ENCODE measurements around the gene ZNRF1. TPM values are rescaled to one million over a fixed set of nuclear protein-coding genes. Genes with fewer than 3 reads are reported as not detected.

Gene ZNRF1
- total RNA-seq, 1 experiment from 2014 or later = 27.1 TPM

GRCh38 chr16:75107505-75107904 lies 108.7 kb downstream of the ZNRF1 start:
- BruUV-seq (replicated peaks) = no TSS peak
- Mint-ChIP-seq H3K36me3 (ENCODE audit: insufficient read depth, unreplicated experiment) (peaks cover 12% of the 10 kb centered on the region), H3K9me3 (ENCODE audit: low read depth, unreplicated experiment) (peaks cover 2% of the 10 kb centered on the region), H3K4me1 (ENCODE audit: low read depth, unreplicated experiment) (peaks cover 31% of the 10 kb centered on the region), H3K27ac (ENCODE audit: unreplicated experiment) (no peak overlapping the region), H3K27me3 (ENCODE audit: unreplicated experiment) (peaks cover 9% of the 10 kb centered on the region), H3K4me3 (ENCODE audit: low read depth, unreplicated experiment) (no peak overlapping the region)
- no peak for DNase-seq
- TF ChIP-seq CTCF (IDR thresholded peaks at IDR 0.05; ENCODE audit: unreplicated experiment) = no peak
- intact Hi-C loops (cut with micrococcal nuclease; ENCODE audit: unreplicated experiment) = no loop called here
- CTCF ChIA-PET = no interaction called here

GRCh38 chr16:75108792-75109731 lies 110.2 kb downstream of the ZNRF1 start:
- H3K27ac Mint-ChIP-seq (ENCODE audit: unreplicated experiment) = peak overlapping the region; percentile 68
- H3K4me1 Mint-ChIP-seq (ENCODE audit: low read depth, unreplicated experiment) = peaks cover 31% of the 10 kb centered on the region
- H3K4me3 Mint-ChIP-seq (ENCODE audit: low read depth, unreplicated experiment) = peak overlapping the region; percentile 19
- H3K36me3 Mint-ChIP-seq (ENCODE audit: insufficient read depth, unreplicated experiment) = peaks cover 12% of the 10 kb centered on the region
- intact Hi-C loops (cut with micrococcal nuclease; ENCODE audit: unreplicated experiment) = no loop called here
- peaks cover 1% of the 10 kb centered on the region for H3K9me3 Mint-ChIP-seq (ENCODE audit: low read depth, unreplicated experiment)
- no TSS peak for BruUV-seq (replicated peaks)
- peak; percentile 85 for DNase-seq
- CTCF ChIA-PET = interaction anchor here (0.6 to 4.4 kb wide), 6 partner anchors 12 to 366 kb away, joined by 3 to 125 read pairs (median 6); partner anchors contain the start of genes WDR59 and ZNRF1
- TF ChIP-seq CTCF (IDR thresholded peaks at IDR 0.05; ENCODE audit: unreplicated experiment) = no peak
- no peaks in the 10 kb centered on the region for H3K27me3 Mint-ChIP-seq (ENCODE audit: unreplicated experiment)

GRCh38 chr16:75109732-75110243 lies 111.0 kb downstream of the ZNRF1 start:
- DNase-seq = peak; percentile 50

More at GRCh38 chr16:75109732-75110243, 111.0 kb downstream of the ZNRF1 start:
- Mint-ChIP-seq H3K27me3 (ENCODE audit: unreplicated experiment) (no peaks in the 10 kb centered on the region), H3K27ac (ENCODE audit: unreplicated experiment) (peak overlapping the region; percentile 68), H3K4me3 (ENCODE audit: low read depth, unreplicated experiment) (peak overlapping the region; percentile 19), H3K9me3 (ENCODE audit: low read depth, unreplicated experiment) (no peaks in the 10 kb centered on the region), H3K4me1 (ENCODE audit: low read depth, unreplicated experiment) (peaks cover 31% of the 10 kb centered on the region), H3K36me3 (ENCODE audit: insufficient read depth, unreplicated experiment) (peaks cover 12% of the 10 kb centered on the region)
- CTCF ChIA-PET = interaction anchor here (0.6 to 4.4 kb wide), 8 partner anchors 13 to 367 kb away, joined by 3 to 125 read pairs (median 6); partner anchors contain the start of genes WDR59 and ZNRF1
- intact Hi-C loops (cut with micrococcal nuclease; ENCODE audit: unreplicated experiment) = loop anchor here (10.0 kb wide), 1 partner anchor 235 kb away; no protein-coding TSS in a partner anchor
- BruUV-seq (replicated peaks) = no TSS peak
- no peak for TF ChIP-seq CTCF (IDR thresholded peaks at IDR 0.05; ENCODE audit: unreplicated experiment)
